AG09319 (cell line): ENCODE measurements around the gene HKDC1.

ENCODE experiments used
- DNase-seq: peaks from one replicate; pipeline ENCODE4 v3.0.0-alpha.2; 2010; ENCODE audit warnings: low read depth; ENCODE audit errors: extremely low read depth
- CTCF ChIP-seq: IDR thresholded peaks from 2 replicates; pipeline ENCODE4 v1.5.1; 2011; ENCODE audit warnings: low read depth, mild to moderate bottlenecking, inconsistent platforms, low read length, moderate library complexity

The HKDC1 gene

GRCh38 chr10:69217119-69217754, 2.9 kb upstream of the HKDC1 start:
- no peak for TF ChIP-seq CTCF
- no peak for DNase-seq

GRCh38 chr10:69218831-69219230, 1.3 kb upstream of the HKDC1 start:
- no peak for TF ChIP-seq CTCF
- no peak for DNase-seq

- no peak for TF ChIP-seq CTCF
- no peak for DNase-seq
These were observed 375 bp downstream of the HKDC1 start for GRCh38 chr10:69220507-69220906.

- peak; percentile 75 for TF ChIP-seq CTCF
- DNase-seq = no peak
These were observed 2.3 kb downstream of the HKDC1 start for GRCh38 chr10:69222157-69223027.

GRCh38 chr10:69223028-69223342, 2.9 kb downstream of the HKDC1 start:
- TF ChIP-seq CTCF = no peak
- DNase-seq = no peak

- DNase-seq = no peak
- TF ChIP-seq CTCF = no peak
These were observed 4.9 kb downstream of the HKDC1 start for GRCh38 chr10:69224862-69225657.

GRCh38 chr10:69225681-69226080, 5.5 kb downstream of the HKDC1 start:
- TF ChIP-seq CTCF = no peak
- DNase-seq = no peak
